ENCODE data around the gene TATDN3.
"Not testable (repeated sequence)": the region's sequence is repeated elsewhere in the genome, so short reads cannot be mapped to it uniquely, and the experiment has no call there.

TATDN3 gene

GRCh38 chr1:212777151-212777550 lies 14.5 kb upstream of the TATDN3 start:
- DNase-seq: no peak

GRCh38 chr1:212779086-212779485 lies 12.6 kb upstream of the TATDN3 start:
- DNase-seq: not testable (repeated sequence)

- DNase-seq: no peak
These were observed 10.9 kb upstream of the TATDN3 start for GRCh38 chr1:212780759-212781158.

- DNase-seq: no peak
These were observed 10.5 kb upstream of the TATDN3 start for GRCh38 chr1:212781225-212781624.

GRCh38 chr1:212782422-212783154 lies 9.1 kb upstream of the TATDN3 start:
- peak; percentile 16 for DNase-seq

- no peak for DNase-seq
These were observed 7.7 kb upstream of the TATDN3 start for GRCh38 chr1:212783976-212784375.

- DNase-seq: no peak
These were observed 5.8 kb upstream of the TATDN3 start for GRCh38 chr1:212785871-212786270.

GRCh38 chr1:212791261-212791675 lies 426 bp upstream of the TATDN3 start:
- peak; percentile 86 for DNase-seq

- no peak for DNase-seq
These were observed 758 bp downstream of the TATDN3 start for GRCh38 chr1:212792396-212792908.

- DNase-seq: no peak
These were observed 2.9 kb downstream of the TATDN3 start for GRCh38 chr1:212794561-212795014.

- no peak for DNase-seq
These were observed 6.0 kb downstream of the TATDN3 start for GRCh38 chr1:212797681-212798080.

GRCh38 chr1:212805767-212806166 lies 14.1 kb downstream of the TATDN3 start:
- DNase-seq: no peak

- peak; percentile 23 for DNase-seq
These were observed 23.0 kb downstream of the TATDN3 start for GRCh38 chr1:212814537-212815334.

- DNase-seq: no peak
These were observed 25.0 kb downstream of the TATDN3 start for GRCh38 chr1:212816567-212817278.

GRCh38 chr1:212819726-212820125 lies 28.0 kb downstream of the TATDN3 start:
- no peak for DNase-seq

- DNase-seq: no peak
These were observed 29.3 kb downstream of the TATDN3 start for GRCh38 chr1:212820969-212821368.

GRCh38 chr1:212822956-212823355 lies 31.3 kb downstream of the TATDN3 start:
- no peak for DNase-seq

- DNase-seq: no peak
These were observed 32.5 kb downstream of the TATDN3 start for GRCh38 chr1:212824201-212824600.

- DNase-seq: no peak
These were observed 34.2 kb downstream of the TATDN3 start for GRCh38 chr1:212825798-212826452.

GRCh38 chr1:212827171-212827776 lies 35.6 kb downstream of the TATDN3 start:
- no peak for DNase-seq

- DNase-seq: no peak
These were observed 36.2 kb downstream of the TATDN3 start for GRCh38 chr1:212827831-212828278.

GRCh38 chr1:212828395-212828794 lies 36.7 kb downstream of the TATDN3 start:
- no peak for DNase-seq
